ENCODE results near the gene CTXN2. TPM values are rescaled to one million over a fixed set of nuclear protein-coding genes. Genes with fewer than 3 reads are reported as not detected.

CTXN2 gene
- total and polyA plus RNA-seq, 9 donors = not detected

- H3K4me3 ChIP-seq (ENCODE audit: low read length) = no peak overlapping the region
- H3K27ac ChIP-seq (ENCODE audit: low read length) = no peak overlapping the region
- peak; percentile 75 for DNase-seq
- no CpG with 5 or more reads among the region's 4 CpGs for WGBS (ENCODE audit: insufficient coverage)
- H3K9me3 ChIP-seq (replicated peaks; ENCODE audit: control insufficient read depth, low read depth, low read length) = no peaks in the 10 kb centered on the region
- peaks cover 2% of the 10 kb centered on the region for H3K4me1 ChIP-seq (ENCODE audit: control insufficient read depth, insufficient read depth, low read length)
- H3K27me3 ChIP-seq (ENCODE audit: control insufficient read depth, insufficient read depth, low read length) = peaks cover 5% of the 10 kb centered on the region
- no peaks in the 10 kb centered on the region for H3K36me3 ChIP-seq (ENCODE audit: control insufficient read depth, insufficient read depth, low read length)
Measured at GRCh38 chr15:48176112-48176511, 15.4 kb upstream of the CTXN2 start.

- Histone ChIP-seq H3K4me1 (ENCODE audit: control insufficient read depth, insufficient read depth, low read length) (peaks cover 2% of the 10 kb centered on the region), H3K27me3 (ENCODE audit: control insufficient read depth, insufficient read depth, low read length) (peaks cover 5% of the 10 kb centered on the region), H3K27ac (ENCODE audit: low read length) (no peak overlapping the region), H3K4me3 (ENCODE audit: low read length) (peak overlapping the region; percentile 43), H3K36me3 (ENCODE audit: control insufficient read depth, insufficient read depth, low read length) (no peaks in the 10 kb centered on the region), H3K9me3 (replicated peaks; ENCODE audit: control insufficient read depth, low read depth, low read length) (no peaks in the 10 kb centered on the region)
- no peak for DNase-seq
- WGBS (ENCODE audit: insufficient coverage) = no CpG with 5 or more reads among the region's 2 CpGs
Measured at GRCh38 chr15:48176957-48177356, 14.5 kb upstream of the CTXN2 start.

- H3K9me3 ChIP-seq (replicated peaks; ENCODE audit: control insufficient read depth, low read depth, low read length) = no peaks in the 10 kb centered on the region
- DNase-seq = peak; percentile 82
- H3K4me3 ChIP-seq (ENCODE audit: low read length) = peak overlapping the region; percentile 43
- H3K4me1 ChIP-seq (ENCODE audit: control insufficient read depth, insufficient read depth, low read length) = peaks cover 2% of the 10 kb centered on the region
- WGBS (ENCODE audit: insufficient coverage) = 0% methylated on average over 1 of the region's 10 CpGs
- peak overlapping the region; percentile 53 for H3K27ac ChIP-seq (ENCODE audit: low read length)
- no peaks in the 10 kb centered on the region for H3K36me3 ChIP-seq (ENCODE audit: control insufficient read depth, insufficient read depth, low read length)
- peaks cover 5% of the 10 kb centered on the region for H3K27me3 ChIP-seq (ENCODE audit: control insufficient read depth, insufficient read depth, low read length)
Measured at GRCh38 chr15:48177383-48177765, 14.1 kb upstream of the CTXN2 start.

- 1% methylated on average over 70 of the region's 71 CpGs for WGBS (ENCODE audit: insufficient coverage)
- H3K27ac ChIP-seq (ENCODE audit: low read length) = peak within 1 kb of the TSS; percentile 53
- peak; percentile 76 for DNase-seq
- peak within 1 kb of the TSS; percentile 43 for H3K4me3 ChIP-seq (ENCODE audit: low read length)
- peaks cover 5% of the 10 kb centered on the region for H3K27me3 ChIP-seq (ENCODE audit: control insufficient read depth, insufficient read depth, low read length)
- H3K9me3 ChIP-seq (replicated peaks; ENCODE audit: control insufficient read depth, low read depth, low read length) = no peaks in the 10 kb centered on the region
- no peaks in the 10 kb centered on the region for H3K36me3 ChIP-seq (ENCODE audit: control insufficient read depth, insufficient read depth, low read length)
- H3K4me1 ChIP-seq (ENCODE audit: control insufficient read depth, insufficient read depth, low read length) = peaks cover 2% of the 10 kb centered on the region
Measured at GRCh38 chr15:48177766-48178647, 13.5 kb upstream of the CTXN2 start, which contains the start of gene MYEF2. Gene MYEF2 (minus strand): TSS chr15:48178295. CDS start chr15:48178237, 58 bp downstream.

- H3K27me3 ChIP-seq (ENCODE audit: control insufficient read depth, insufficient read depth, low read length) = peaks cover 5% of the 10 kb centered on the region
- no peak for DNase-seq
- no peaks in the 10 kb centered on the region for H3K36me3 ChIP-seq (ENCODE audit: control insufficient read depth, insufficient read depth, low read length)
- H3K4me3 ChIP-seq (ENCODE audit: low read length) = no peak overlapping the region
- H3K9me3 ChIP-seq (replicated peaks; ENCODE audit: control insufficient read depth, low read depth, low read length) = no peaks in the 10 kb centered on the region
- H3K27ac ChIP-seq (ENCODE audit: low read length) = no peak overlapping the region
- H3K4me1 ChIP-seq (ENCODE audit: control insufficient read depth, insufficient read depth, low read length) = peaks cover 2% of the 10 kb centered on the region
- WGBS (ENCODE audit: insufficient coverage) = no CpG with 5 or more reads among the region's 1 CpG
Measured at GRCh38 chr15:48178648-48178931, 12.9 kb upstream of the CTXN2 start.

GRCh38 chr15:48182749-48183148, 8.7 kb upstream of the CTXN2 start:
- H3K4me3 ChIP-seq (ENCODE audit: low read length) = no peak overlapping the region
- no peaks in the 10 kb centered on the region for H3K4me1 ChIP-seq (ENCODE audit: control insufficient read depth, insufficient read depth, low read length)
- WGBS (ENCODE audit: insufficient coverage) = no CpG with 5 or more reads among the region's 2 CpGs
- peaks cover 3% of the 10 kb centered on the region for H3K27me3 ChIP-seq (ENCODE audit: control insufficient read depth, insufficient read depth, low read length)
- DNase-seq = no peak
- no peaks in the 10 kb centered on the region for H3K9me3 ChIP-seq (replicated peaks; ENCODE audit: control insufficient read depth, low read depth, low read length)
- no peak overlapping the region for H3K27ac ChIP-seq (ENCODE audit: low read length)
- no peaks in the 10 kb centered on the region for H3K36me3 ChIP-seq (ENCODE audit: control insufficient read depth, insufficient read depth, low read length)

GRCh38 chr15:48185529-48185928, 5.9 kb upstream of the CTXN2 start:
- DNase-seq = no peak
- Histone ChIP-seq H3K4me3 (ENCODE audit: low read length) (no peak overlapping the region), H3K9me3 (replicated peaks; ENCODE audit: control insufficient read depth, low read depth, low read length) (no peaks in the 10 kb centered on the region), H3K36me3 (ENCODE audit: control insufficient read depth, insufficient read depth, low read length) (no peaks in the 10 kb centered on the region), H3K27me3 (ENCODE audit: control insufficient read depth, insufficient read depth, low read length) (no peaks in the 10 kb centered on the region), H3K4me1 (ENCODE audit: control insufficient read depth, insufficient read depth, low read length) (no peaks in the 10 kb centered on the region), H3K27ac (ENCODE audit: low read length) (no peak overlapping the region)
- no CpG with 5 or more reads among the region's 3 CpGs for WGBS (ENCODE audit: insufficient coverage)

- Histone ChIP-seq H3K27ac (ENCODE audit: low read length) (no peak overlapping the region), H3K4me1 (ENCODE audit: control insufficient read depth, insufficient read depth, low read length) (no peaks in the 10 kb centered on the region), H3K4me3 (ENCODE audit: low read length) (no peak overlapping the region), H3K36me3 (ENCODE audit: control insufficient read depth, insufficient read depth, low read length) (no peaks in the 10 kb centered on the region), H3K9me3 (replicated peaks; ENCODE audit: control insufficient read depth, low read depth, low read length) (no peaks in the 10 kb centered on the region), H3K27me3 (ENCODE audit: control insufficient read depth, insufficient read depth, low read length) (peaks cover under 1% of the 10 kb centered on the region)
- no peak for DNase-seq
- no CpG with 5 or more reads among the region's 3 CpGs for WGBS (ENCODE audit: insufficient coverage)
Measured at GRCh38 chr15:48186271-48186670, 5.2 kb upstream of the CTXN2 start.

GRCh38 chr15:48190932-48191573, 412 bp upstream of the CTXN2 start:
- H3K27ac ChIP-seq (ENCODE audit: low read length) = no peak overlapping the region
- 0% methylated on average over 3 of the region's 15 CpGs for WGBS (ENCODE audit: insufficient coverage)
- no peak overlapping the region for H3K4me3 ChIP-seq (ENCODE audit: low read length)
- H3K36me3 ChIP-seq (ENCODE audit: control insufficient read depth, insufficient read depth, low read length) = no peaks in the 10 kb centered on the region
- DNase-seq = peak; percentile 92
- H3K27me3 ChIP-seq (ENCODE audit: control insufficient read depth, insufficient read depth, low read length) = peaks cover 8% of the 10 kb centered on the region
- no peaks in the 10 kb centered on the region for H3K4me1 ChIP-seq (ENCODE audit: control insufficient read depth, insufficient read depth, low read length)
- no peaks in the 10 kb centered on the region for H3K9me3 ChIP-seq (replicated peaks; ENCODE audit: control insufficient read depth, low read depth, low read length)

GRCh38 chr15:48202068-48202467, 10.6 kb downstream of the CTXN2 start:
- Histone ChIP-seq H3K27me3 (ENCODE audit: control insufficient read depth, insufficient read depth, low read length) (no peaks in the 10 kb centered on the region), H3K27ac (ENCODE audit: low read length) (no peak overlapping the region), H3K36me3 (ENCODE audit: control insufficient read depth, insufficient read depth, low read length) (no peaks in the 10 kb centered on the region), H3K9me3 (replicated peaks; ENCODE audit: control insufficient read depth, low read depth, low read length) (no peaks in the 10 kb centered on the region), H3K4me3 (ENCODE audit: low read length) (no peak overlapping the region), H3K4me1 (ENCODE audit: control insufficient read depth, insufficient read depth, low read length) (no peaks in the 10 kb centered on the region)
- DNase-seq = no peak
- no CpG with 5 or more reads among the region's 1 CpG for WGBS (ENCODE audit: insufficient coverage)

All from muscle of leg (tissue), 11 donors.